ENCODE results near the gene TMEM53. TPM values are rescaled to one million over a fixed set of nuclear protein-coding genes. Genes with fewer than 3 reads are reported as not detected.

The TMEM53 gene
- total RNA-seq, 1 experiment from 2014 or later: 8.2 TPM

DNA sequence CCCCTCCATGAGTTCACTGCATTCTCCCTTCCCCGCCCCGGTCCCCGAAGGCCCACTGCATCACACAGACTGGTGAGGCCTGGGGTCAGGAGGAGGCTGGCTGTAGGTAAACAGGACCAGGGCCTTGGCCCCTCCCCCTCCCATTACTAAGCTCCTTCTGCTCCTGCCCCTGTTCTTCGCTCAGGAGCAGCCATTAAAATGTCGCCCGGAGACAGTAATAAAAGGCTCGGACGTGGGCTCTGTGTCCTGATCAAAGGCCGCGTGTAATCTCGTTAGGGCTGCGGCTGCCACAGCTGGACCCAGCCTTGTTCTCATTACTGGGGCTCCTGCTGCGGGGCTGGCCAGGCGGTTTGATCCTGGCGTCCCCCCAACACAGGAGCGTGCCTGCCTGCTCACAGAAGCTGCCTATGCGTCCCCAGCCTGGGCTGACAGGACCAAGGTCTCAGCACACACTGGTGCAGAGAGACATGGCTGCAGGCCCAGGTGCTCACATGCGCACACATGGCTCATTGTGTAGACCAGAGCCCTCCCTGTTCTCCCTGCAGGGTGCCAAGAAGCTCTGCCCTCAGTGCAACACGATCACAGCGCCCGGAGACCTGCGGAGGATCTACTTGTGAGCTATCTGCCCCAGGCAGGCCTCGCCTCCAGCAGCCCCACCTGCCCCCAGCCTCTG lies 24.0 kb downstream of the TMEM53 start:
- DNase-seq (ENCODE audit: low spot score) (peak; percentile 39), ATAC-seq (peak; percentile 38)
- ChIA-PET POLR2A (interaction anchor here (0.6 to 1.4 kb wide), 3 partner anchors 18 to 246 kb away, joined by 3 read pairs; no protein-coding TSS in a partner anchor), CTCF (interaction anchor here (0.5 to 5.4 kb wide), 14 partner anchors 9 to 433 kb away, joined by 3 to 112 read pairs (median 7); partner anchors contain the start of genes ARMH1 and TMEM53)
- Mint-ChIP-seq H3K4me3 (no peak overlapping the region), H3K27me3 (ENCODE audit: low read depth) (no peaks in the 10 kb centered on the region), H3K36me3 (peaks cover 26% of the 10 kb centered on the region), H3K4me1 (peaks cover 26% of the 10 kb centered on the region), H3K27ac (peak overlapping the region; percentile 68; the same call in 1 of the 2 replicates), H3K9me3 (no peaks in the 10 kb centered on the region)
- no peak for TF ChIP-seq ZNF512 (CRISPR knock-in tag; IDR thresholded peaks at IDR 0.05; ENCODE audit: borderline replicate concordance)
- TF ChIP-seq, protein P1, sequence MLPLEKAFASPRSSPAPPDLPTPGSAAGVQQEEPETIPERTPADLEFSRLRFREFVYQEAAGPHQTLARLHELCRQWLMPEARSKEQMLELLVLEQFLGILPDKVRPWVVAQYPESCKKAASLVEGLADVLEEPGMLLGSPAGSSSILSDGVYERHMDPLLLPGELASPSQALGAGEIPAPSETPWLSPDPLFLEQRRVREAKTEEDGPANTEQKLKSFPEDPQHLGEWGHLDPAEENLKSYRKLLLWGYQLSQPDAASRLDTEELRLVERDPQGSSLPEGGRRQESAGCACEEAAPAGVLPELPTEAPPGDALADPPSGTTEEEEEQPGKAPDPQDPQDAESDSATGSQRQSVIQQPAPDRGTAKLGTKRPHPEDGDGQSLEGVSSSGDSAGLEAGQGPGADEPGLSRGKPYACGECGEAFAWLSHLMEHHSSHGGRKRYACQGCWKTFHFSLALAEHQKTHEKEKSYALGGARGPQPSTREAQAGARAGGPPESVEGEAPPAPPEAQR (CRISPR knock-in tag; IDR thresholded peaks at IDR 0.05): no peak
- no peak for TF ChIP-seq GRHL2 (CRISPR knock-in tag; IDR thresholded peaks at IDR 0.05; ENCODE audit: insufficient replicate concordance, severe bottlenecking)
- TF ChIP-seq ERG (CRISPR knock-in tag; IDR thresholded peaks at IDR 0.05): no peak
- TF ChIP-seq JAZF1 (CRISPR knock-in tag; IDR thresholded peaks at IDR 0.05): no peak
- no peak for TF ChIP-seq ZNF423 (CRISPR knock-in tag; IDR thresholded peaks at IDR 0.05)
- no peak for TF ChIP-seq ARID4B (CRISPR knock-in tag; IDR thresholded peaks at IDR 0.05; ENCODE audit: borderline replicate concordance)
- no peak for TF ChIP-seq ZNF263 (CRISPR knock-in tag; IDR thresholded peaks at IDR 0.05; ENCODE audit: low read depth)
- no peak for TF ChIP-seq NR3C1 (CRISPR knock-in tag; conservative IDR thresholded peaks at IDR 0.05; ENCODE audit: low read depth)
- TF ChIP-seq, protein P2, sequence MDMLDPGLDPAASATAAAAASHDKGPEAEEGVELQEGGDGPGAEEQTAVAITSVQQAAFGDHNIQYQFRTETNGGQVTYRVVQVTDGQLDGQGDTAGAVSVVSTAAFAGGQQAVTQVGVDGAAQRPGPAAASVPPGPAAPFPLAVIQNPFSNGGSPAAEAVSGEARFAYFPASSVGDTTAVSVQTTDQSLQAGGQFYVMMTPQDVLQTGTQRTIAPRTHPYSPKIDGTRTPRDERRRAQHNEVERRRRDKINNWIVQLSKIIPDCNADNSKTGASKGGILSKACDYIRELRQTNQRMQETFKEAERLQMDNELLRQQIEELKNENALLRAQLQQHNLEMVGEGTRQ (CRISPR knock-in tag; IDR thresholded peaks at IDR 0.05): no peak
- TF ChIP-seq PRDM15 (CRISPR knock-in tag; IDR thresholded peaks at IDR 0.05): no peak
- no peak for TF ChIP-seq ATF6 (CRISPR knock-in tag; IDR thresholded peaks at IDR 0.05)
- no peak for TF ChIP-seq ZBTB21 (CRISPR knock-in tag; IDR thresholded peaks at IDR 0.05; ENCODE audit: borderline replicate concordance)
- no peak for TF ChIP-seq ZNF281 (CRISPR knock-in tag; IDR thresholded peaks at IDR 0.05)
